GM19468 (cell line): ENCODE measurements around the gene TTYH2.

Source experiments
- ATAC-seq: cut with Tn5 transposase; IDR thresholded peaks from one replicate; pipeline ENCODE4 v1.9.1; 2021; ENCODE audit warnings: mild to moderate bottlenecking, moderate library complexity, moderate number of reproducible peaks; ENCODE audit not compliant: unreplicated experiment; ENCODE audit errors: extremely low read depth

The TTYH2 gene

GRCh38 chr17:74213861-74214391, 555 bp downstream of the TTYH2 start:
- ATAC-seq = no peak

GRCh38 chr17:74214484-74215341, 1.3 kb downstream of the TTYH2 start:
- no peak for ATAC-seq

- ATAC-seq = no peak
Measured at GRCh38 chr17:74215342-74215727, 2.0 kb downstream of the TTYH2 start.

GRCh38 chr17:74216505-74216904, 3.1 kb downstream of the TTYH2 start:
- ATAC-seq = no peak

GRCh38 chr17:74217037-74217730, 3.8 kb downstream of the TTYH2 start:
- no peak for ATAC-seq

GRCh38 chr17:74217888-74218287, 4.5 kb downstream of the TTYH2 start:
- ATAC-seq = no peak

GRCh38 chr17:74218436-74218835, 5.1 kb downstream of the TTYH2 start:
- no peak for ATAC-seq

GRCh38 chr17:74219576-74220133, 6.3 kb downstream of the TTYH2 start:
- no peak for ATAC-seq

GRCh38 chr17:74220219-74220618, 6.8 kb downstream of the TTYH2 start:
- ATAC-seq = no peak

GRCh38 chr17:74220946-74221818, 7.8 kb downstream of the TTYH2 start:
- no peak for ATAC-seq

GRCh38 chr17:74222399-74222798, 9.0 kb downstream of the TTYH2 start:
- ATAC-seq = no peak

GRCh38 chr17:74223901-74224300, 10.5 kb downstream of the TTYH2 start:
- no peak for ATAC-seq

- ATAC-seq = no peak
Measured at GRCh38 chr17:74224959-74225725, 11.8 kb downstream of the TTYH2 start.

GRCh38 chr17:74226252-74226651, 12.9 kb downstream of the TTYH2 start:
- ATAC-seq = no peak

GRCh38 chr17:74227271-74228080, 14.1 kb downstream of the TTYH2 start:
- ATAC-seq = no peak

GRCh38 chr17:74228306-74228978, 15.1 kb downstream of the TTYH2 start:
- ATAC-seq = no peak

- no peak for ATAC-seq
Measured at GRCh38 chr17:74230896-74231295, 17.5 kb downstream of the TTYH2 start.
